ENCODE data around the gene VILL. TPM values are rescaled to one million over a fixed set of nuclear protein-coding genes. Genes with fewer than 3 reads are reported as not detected.

VILL gene
- total RNA-seq, 1 experiment from 2014 or later, result 5.7 TPM

- no peak for TF ChIP-seq TCF7L2 (IDR thresholded peaks at IDR 0.05; ENCODE audit: low read depth, low read length)
- TF ChIP-seq POLR2AphosphoS5 (IDR thresholded peaks at IDR 0.05; ENCODE audit: low read depth, low read length), result no peak
- no peak for TF ChIP-seq SIN3A (IDR thresholded peaks at IDR 0.05; ENCODE audit: borderline replicate concordance, insufficient read depth, low read depth, low read length)
- no peak for TF ChIP-seq CTCF (IDR thresholded peaks at IDR 0.05)
- TF ChIP-seq REST (IDR thresholded peaks at IDR 0.05; ENCODE audit: insufficient read depth in 1 of 2, low read depth in 2 of 2, low read length in 1 of 2), result no peak
- H3K4me3 ChIP-seq (ENCODE audit: low read depth in 2 of 2, low read length in 2 of 2), result no peak overlapping the region
- H3K27ac ChIP-seq (ENCODE audit: low read length), result no peak overlapping the region
- ChIA-PET POLR2A (no interaction called here), CTCF (no interaction called here)
- DNase-seq (ENCODE audit: low read depth, low spot score), result no peak
- H3K9me3 ChIP-seq (ENCODE audit: control insufficient read depth, insufficient read depth, low read depth, low read length), result no peaks in the 10 kb centered on the region
- no TSS peak for BruUV-seq (replicated peaks)
- no peaks in the 10 kb centered on the region for H3K27me3 ChIP-seq (ENCODE audit: control insufficient read depth, insufficient read depth, low read length)
- no peaks in the 10 kb centered on the region for H3K36me3 ChIP-seq (ENCODE audit: control insufficient read depth, insufficient read depth, low read length)
- no peak for ATAC-seq
- H3K4me1 ChIP-seq (ENCODE audit: control insufficient read depth, insufficient read depth, low read length), result no peaks in the 10 kb centered on the region
- in situ Hi-C loops (cut with HindIII; ENCODE audit: low pct_unique_long_range_greater_than_20kb, low sequenced_read_pairs) (no loop called here), intact Hi-C loops (cut with micrococcal nuclease; ENCODE audit: unreplicated experiment) (no loop called here)
Observed at GRCh38 chr3:38039899-38040261, 49.3 kb downstream of the VILL start.

- Histone ChIP-seq H3K36me3 (ENCODE audit: control insufficient read depth, insufficient read depth, low read length) (no peaks in the 10 kb centered on the region), H3K4me1 (ENCODE audit: control insufficient read depth, insufficient read depth, low read length) (no peaks in the 10 kb centered on the region), H3K27me3 (ENCODE audit: control insufficient read depth, insufficient read depth, low read length) (no peaks in the 10 kb centered on the region), H3K27ac (ENCODE audit: low read length) (no peak overlapping the region), H3K4me3 (ENCODE audit: low read depth in 2 of 2, low read length in 2 of 2) (no peak overlapping the region), H3K9me3 (ENCODE audit: control insufficient read depth, insufficient read depth, low read depth, low read length) (no peaks in the 10 kb centered on the region)
- intact Hi-C loops (cut with micrococcal nuclease; ENCODE audit: unreplicated experiment), result no loop called here
- no TSS peak for BruUV-seq (replicated peaks)
- ChIA-PET CTCF (no interaction called here), POLR2A (no interaction called here)
- ATAC-seq, result no peak
- no peak for TF ChIP-seq POLR2AphosphoS5 (IDR thresholded peaks at IDR 0.05; ENCODE audit: low read depth, low read length)
- TF ChIP-seq SIN3A (IDR thresholded peaks at IDR 0.05; ENCODE audit: borderline replicate concordance, insufficient read depth, low read depth, low read length), result no peak
- no peak for TF ChIP-seq CTCF (IDR thresholded peaks at IDR 0.05)
- TF ChIP-seq TCF7L2 (IDR thresholded peaks at IDR 0.05; ENCODE audit: low read depth, low read length), result no peak
- TF ChIP-seq REST (IDR thresholded peaks at IDR 0.05; ENCODE audit: insufficient read depth in 1 of 2, low read depth in 2 of 2, low read length in 1 of 2), result no peak
- no peak for DNase-seq (ENCODE audit: low read depth, low spot score)
- in situ Hi-C loops (cut with HindIII; ENCODE audit: low pct_unique_long_range_greater_than_20kb, low sequenced_read_pairs), result no loop called here
Observed at GRCh38 chr3:38040401-38040800, 49.8 kb downstream of the VILL start.

Measured in Panc1 (cell line).